NT2/D1 (cell line): ENCODE measurements around the gene RUNX1.

Experiments
- SUZ12 ChIP-seq: IDR thresholded peaks from 2 replicates; pipeline ENCODE4 v1.6.1; 2011; ENCODE audit not compliant: insufficient read length, insufficient read depth; ENCODE audit errors: extremely low read depth
- YY1 ChIP-seq: IDR thresholded peaks from 2 replicates; pipeline ENCODE4 v1.6.1; 2011; ENCODE audit not compliant: insufficient read length, insufficient read depth
- ZNF274 ChIP-seq: IDR thresholded peaks from 2 replicates; pipeline ENCODE4 v1.6.1; 2011; ENCODE audit warnings: mild to moderate bottlenecking, low read depth, low read length

- TF ChIP-seq YY1 (no peak), SUZ12 (no peak), ZNF274 (no peak)
Measured at GRCh38 chr21:34743285-34743684, 305.8 kb downstream of the RUNX1 start.
